Measurements from ENCODE around the gene TYRO3. TPM values are rescaled to one million over a fixed set of nuclear protein-coding genes. Genes with fewer than 3 reads are reported as not detected.
A peak's percentile ranks its signal among the peaks of the same experiment; 100 is the strongest.

Gene TYRO3
- total RNA-seq, 1 donor from 2014 or later, result 28.5 TPM

DNA sequence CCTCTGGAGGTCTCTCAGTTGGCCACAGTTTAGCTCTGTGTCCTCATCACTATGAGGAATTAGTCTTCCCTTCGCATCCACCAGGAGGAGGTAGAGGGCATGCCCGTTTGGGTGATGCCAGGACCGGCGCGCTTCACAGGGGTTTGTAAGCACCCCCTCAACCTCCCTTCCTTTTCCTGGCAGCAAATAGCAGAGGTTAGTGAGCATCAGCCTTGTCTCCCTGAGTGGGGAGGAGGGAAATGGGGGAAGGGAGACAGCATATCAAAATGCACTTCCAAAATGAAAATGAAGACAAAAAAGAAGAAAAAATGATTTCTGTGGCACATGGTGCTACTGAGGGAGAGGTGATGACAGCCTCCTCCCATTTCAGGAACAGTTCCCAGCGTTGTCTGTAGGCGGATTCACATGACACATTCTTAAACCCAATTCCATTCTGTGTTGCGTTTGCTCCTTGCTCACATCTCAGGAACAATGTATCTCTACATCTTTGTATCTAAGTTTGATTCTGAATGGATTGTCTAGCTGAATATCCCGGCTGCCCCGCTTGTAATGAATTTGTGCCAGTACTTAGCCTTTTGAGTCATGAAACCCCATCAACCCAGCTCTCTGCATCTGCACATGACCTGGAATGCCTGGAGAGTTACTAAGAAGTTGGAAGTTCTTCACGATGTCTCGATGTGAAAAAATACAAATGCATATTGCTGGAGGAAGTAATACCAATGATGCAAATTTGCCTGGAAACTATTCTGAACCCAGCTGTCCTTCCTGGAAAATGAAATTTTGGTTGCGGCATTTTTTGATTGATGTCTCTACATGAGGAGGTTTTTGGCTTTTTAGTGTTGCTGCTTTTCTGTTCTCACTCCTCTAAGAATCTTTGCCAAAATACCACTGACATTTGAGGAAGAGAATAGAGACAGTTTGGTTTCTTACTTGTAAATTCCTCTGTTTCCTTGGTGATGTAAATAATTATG is 45.2 kb downstream of the TYRO3 start:
- Histone ChIP-seq H3K4me2 (ENCODE audit: low read length) (peak overlapping the region; percentile 83), H3K4me3 (ENCODE audit: insufficient read depth, low read depth, low read length) (peak overlapping the region; percentile 45), H3K36me3 (ENCODE audit: insufficient read depth, low read length) (no peaks in the 10 kb centered on the region), H4K20me1 (ENCODE audit: insufficient read depth, low read length) (no peaks in the 10 kb centered on the region), H3K27me3 (ENCODE audit: insufficient read depth, low read length) (no peaks in the 10 kb centered on the region), H2AFZ (ENCODE audit: low read depth, low read length) (peak overlapping the region; percentile 31), H3K79me2 (ENCODE audit: insufficient read depth, low read length) (no peaks in the 10 kb centered on the region), H3K27ac (ENCODE audit: low read depth, low read length) (peak overlapping the region; percentile 49), H3K4me1 (ENCODE audit: insufficient read depth, low read length) (peaks cover 18% of the 10 kb centered on the region), H3K9ac (ENCODE audit: low read length) (peak overlapping the region; percentile 53), H3K9me3 (ENCODE audit: insufficient read depth, low read depth, low read length) (no peaks in the 10 kb centered on the region)
- H3K4me3 Mint-ChIP-seq (ENCODE audit: unreplicated experiment), result no peak overlapping the region
- FAIRE-seq (peak; percentile 68), DNase-seq (ENCODE audit: low read depth) (peak; percentile 90)
- TF ChIP-seq EZH2 (IDR thresholded peaks at IDR 0.05; ENCODE audit: insufficient read depth, low read length), result no peak
- TF ChIP-seq, protein P1, sequence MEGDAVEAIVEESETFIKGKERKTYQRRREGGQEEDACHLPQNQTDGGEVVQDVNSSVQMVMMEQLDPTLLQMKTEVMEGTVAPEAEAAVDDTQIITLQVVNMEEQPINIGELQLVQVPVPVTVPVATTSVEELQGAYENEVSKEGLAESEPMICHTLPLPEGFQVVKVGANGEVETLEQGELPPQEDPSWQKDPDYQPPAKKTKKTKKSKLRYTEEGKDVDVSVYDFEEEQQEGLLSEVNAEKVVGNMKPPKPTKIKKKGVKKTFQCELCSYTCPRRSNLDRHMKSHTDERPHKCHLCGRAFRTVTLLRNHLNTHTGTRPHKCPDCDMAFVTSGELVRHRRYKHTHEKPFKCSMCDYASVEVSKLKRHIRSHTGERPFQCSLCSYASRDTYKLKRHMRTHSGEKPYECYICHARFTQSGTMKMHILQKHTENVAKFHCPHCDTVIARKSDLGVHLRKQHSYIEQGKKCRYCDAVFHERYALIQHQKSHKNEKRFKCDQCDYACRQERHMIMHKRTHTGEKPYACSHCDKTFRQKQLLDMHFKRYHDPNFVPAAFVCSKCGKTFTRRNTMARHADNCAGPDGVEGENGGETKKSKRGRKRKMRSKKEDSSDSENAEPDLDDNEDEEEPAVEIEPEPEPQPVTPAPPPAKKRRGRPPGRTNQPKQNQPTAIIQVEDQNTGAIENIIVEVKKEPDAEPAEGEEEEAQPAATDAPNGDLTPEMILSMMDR (IDR thresholded peaks at IDR 0.05; ENCODE audit: insufficient read depth, low read depth, low read length), result peak; percentile 62
- peaks cover 3% of the 10 kb centered on the region for H3K27me3 Mint-ChIP-seq (ENCODE audit: low read depth, unreplicated experiment)
- H3K4me1 Mint-ChIP-seq (ENCODE audit: low read depth, unreplicated experiment), result peaks cover 23% of the 10 kb centered on the region
- no peaks in the 10 kb centered on the region for H3K9me3 Mint-ChIP-seq (ENCODE audit: unreplicated experiment)
- peak overlapping the region; percentile 47 for H3K27ac Mint-ChIP-seq (ENCODE audit: unreplicated experiment)
- H3K36me3 Mint-ChIP-seq (ENCODE audit: low read depth, unreplicated experiment), result no peaks in the 10 kb centered on the region

DNA sequence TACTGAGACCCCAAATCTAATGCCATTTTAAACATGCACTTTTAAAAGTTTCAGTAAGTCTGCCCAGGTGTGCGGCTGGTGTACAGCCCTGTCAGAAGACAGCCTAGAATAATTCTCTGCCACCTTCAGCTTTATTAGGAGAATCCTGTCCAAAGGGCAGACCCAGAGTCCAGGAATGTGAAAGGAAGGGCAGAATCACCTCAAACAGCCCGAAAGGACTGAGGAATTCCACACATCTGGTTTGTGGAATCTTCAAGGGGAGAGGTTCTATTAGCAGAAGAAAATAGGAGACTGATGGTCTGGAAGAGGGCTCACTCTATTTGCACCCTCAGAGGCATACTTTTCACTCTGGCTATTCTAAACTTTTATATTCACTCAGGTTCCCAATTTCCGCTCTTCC is 46.6 kb downstream of the TYRO3 start:
- Mint-ChIP-seq H3K27ac (ENCODE audit: unreplicated experiment) (no peak overlapping the region), H3K4me3 (ENCODE audit: unreplicated experiment) (no peak overlapping the region), H3K36me3 (ENCODE audit: low read depth, unreplicated experiment) (no peaks in the 10 kb centered on the region), H3K27me3 (ENCODE audit: low read depth, unreplicated experiment) (peaks cover 3% of the 10 kb centered on the region), H3K4me1 (ENCODE audit: low read depth, unreplicated experiment) (peaks cover 25% of the 10 kb centered on the region), H3K9me3 (ENCODE audit: unreplicated experiment) (no peaks in the 10 kb centered on the region)
- H2AFZ ChIP-seq (ENCODE audit: low read depth, low read length), result no peak overlapping the region
- H4K20me1 ChIP-seq (ENCODE audit: insufficient read depth, low read length), result no peaks in the 10 kb centered on the region
- H3K36me3 ChIP-seq (ENCODE audit: insufficient read depth, low read length), result no peaks in the 10 kb centered on the region
- H3K27me3 ChIP-seq (ENCODE audit: insufficient read depth, low read length), result no peaks in the 10 kb centered on the region
- DNase-seq (ENCODE audit: low read depth) (no peak), FAIRE-seq (no peak)
- H3K4me1 ChIP-seq (ENCODE audit: insufficient read depth, low read length), result peaks cover 18% of the 10 kb centered on the region
- no peak overlapping the region for H3K27ac ChIP-seq (ENCODE audit: low read depth, low read length)
- H3K4me3 ChIP-seq (ENCODE audit: insufficient read depth, low read depth, low read length), result no peak overlapping the region
- H3K9ac ChIP-seq (ENCODE audit: low read length), result no peak overlapping the region
- no peaks in the 10 kb centered on the region for H3K79me2 ChIP-seq (ENCODE audit: insufficient read depth, low read length)
- TF ChIP-seq, protein P1 (IDR thresholded peaks at IDR 0.05; ENCODE audit: insufficient read depth, low read depth, low read length), result no peak
- TF ChIP-seq EZH2 (IDR thresholded peaks at IDR 0.05; ENCODE audit: insufficient read depth, low read length), result no peak
- no peaks in the 10 kb centered on the region for H3K9me3 ChIP-seq (ENCODE audit: insufficient read depth, low read depth, low read length)
- no peak overlapping the region for H3K4me2 ChIP-seq (ENCODE audit: low read length)

DNA sequence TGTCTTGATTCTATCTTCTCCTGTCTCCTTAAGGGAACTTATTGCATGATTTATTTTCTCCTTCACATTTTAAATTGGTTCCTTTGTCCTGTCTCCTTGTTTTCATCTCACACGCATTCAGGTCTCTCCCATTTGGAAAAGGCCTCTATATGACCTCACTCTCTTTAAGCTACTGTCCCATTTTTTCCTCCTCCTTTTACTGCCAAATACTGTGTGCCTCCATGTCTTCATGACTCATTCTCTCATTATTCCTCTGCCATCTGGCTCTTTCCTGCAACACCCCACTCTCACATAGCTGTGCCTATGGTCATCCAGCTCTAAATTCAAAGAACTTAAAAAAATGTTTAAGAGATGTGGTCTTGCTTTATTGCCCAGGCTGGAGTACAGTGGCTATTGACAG is 48.0 kb downstream of the TYRO3 start:
- FAIRE-seq, result peak; percentile 90
- Histone ChIP-seq H4K20me1 (ENCODE audit: insufficient read depth, low read length) (no peaks in the 10 kb centered on the region), H3K9ac (ENCODE audit: low read length) (no peak overlapping the region), H3K4me3 (ENCODE audit: insufficient read depth, low read depth, low read length) (no peak overlapping the region), H3K36me3 (ENCODE audit: insufficient read depth, low read length) (no peaks in the 10 kb centered on the region), H3K27me3 (ENCODE audit: insufficient read depth, low read length) (no peaks in the 10 kb centered on the region), H3K79me2 (ENCODE audit: insufficient read depth, low read length) (no peaks in the 10 kb centered on the region), H3K27ac (ENCODE audit: low read depth, low read length) (peak overlapping the region; percentile 16), H3K9me3 (ENCODE audit: insufficient read depth, low read depth, low read length) (no peaks in the 10 kb centered on the region), H3K4me1 (ENCODE audit: insufficient read depth, low read length) (peaks cover 18% of the 10 kb centered on the region), H3K4me2 (ENCODE audit: low read length) (peak overlapping the region; percentile 19), H2AFZ (ENCODE audit: low read depth, low read length) (no peak overlapping the region)
- DNase-seq (ENCODE audit: low read depth), result peak; percentile 98
- no peak overlapping the region for H3K27ac Mint-ChIP-seq (ENCODE audit: unreplicated experiment)
- TF ChIP-seq EZH2 (IDR thresholded peaks at IDR 0.05; ENCODE audit: insufficient read depth, low read length), result no peak
- TF ChIP-seq, protein P1 (IDR thresholded peaks at IDR 0.05; ENCODE audit: insufficient read depth, low read depth, low read length), result no peak
- no peaks in the 10 kb centered on the region for H3K27me3 Mint-ChIP-seq (ENCODE audit: low read depth, unreplicated experiment)
- H3K36me3 Mint-ChIP-seq (ENCODE audit: low read depth, unreplicated experiment), result no peaks in the 10 kb centered on the region
- H3K9me3 Mint-ChIP-seq (ENCODE audit: unreplicated experiment), result no peaks in the 10 kb centered on the region
- H3K4me3 Mint-ChIP-seq (ENCODE audit: unreplicated experiment), result no peak overlapping the region
- peaks cover 25% of the 10 kb centered on the region for H3K4me1 Mint-ChIP-seq (ENCODE audit: low read depth, unreplicated experiment)
